HL-60 (cell line): ENCODE results near the gene NUDT17.
"Not testable (repeated sequence)": the region's sequence is repeated elsewhere in the genome, so short reads cannot be mapped to it uniquely, and the experiment has no call there.

Experiments used
- DNase-seq, 2 experiments: peaks; one replicate each; pipeline ENCODE4 v3.0.0-alpha.2; 2010 to 2020; ENCODE audit warnings: low read depth in 1 of 2, low spot score in 1 of 2
- H3K27ac ChIP-seq: fragments of 250-450 bp; sonication (Bioruptor Pico); replicated peaks from 2 replicates; pipeline ENCODE4 v1.5.1; 2020; ENCODE audit warnings: mild to moderate bottlenecking, moderate library complexity
- H3K27me3 ChIP-seq: fragments of 250-450 bp; sonication (Bioruptor Pico); 2 replicates; pipeline ENCODE4 v1.5.1; 2021; ENCODE audit warnings: mild to moderate bottlenecking, moderate library complexity; ENCODE audit not compliant: insufficient read depth, poor library complexity, severe bottlenecking
- H3K4me3 ChIP-seq: replicated peaks from 2 replicates; pipeline ENCODE4 v1.5.1; 2011; ENCODE audit warnings: mild to moderate bottlenecking, control low read depth, low read length; ENCODE audit not compliant: insufficient read depth
- CTCF ChIP-seq: IDR thresholded peaks from one replicate; pipeline ENCODE4 v1.5.1; 2011; ENCODE audit warnings: low read length, control low read depth, inconsistent platforms; ENCODE audit not compliant: insufficient read depth
- GABPA ChIP-seq: IDR thresholded peaks from 2 replicates; pipeline ENCODE4 v1.6.1; 2012; ENCODE audit warnings: low read depth
- POLR2AphosphoS5 ChIP-seq: IDR thresholded peaks from 2 replicates; pipeline ENCODE4 v1.6.1; 2012; ENCODE audit warnings: low read depth
- REST ChIP-seq: IDR thresholded peaks from 2 replicates; pipeline ENCODE4 v1.6.1; 2012; ENCODE audit warnings: low read depth; ENCODE audit not compliant: insufficient replicate concordance
- SPI1 ChIP-seq: IDR thresholded peaks from 2 replicates; pipeline ENCODE4 v1.6.1; 2012; ENCODE audit warnings: low read depth, mild to moderate bottlenecking, borderline replicate concordance

Gene NUDT17

GRCh38 chr1:145828367-145829026 is 16.9 kb upstream of the NUDT17 start:
- no peak for TF ChIP-seq POLR2AphosphoS5
- DNase-seq, result no peak
- Histone ChIP-seq H3K27me3 (no peaks in the 10 kb centered on the region), H3K27ac (no peak overlapping the region), H3K4me3 (no peak overlapping the region)

GRCh38 chr1:145830810-145831209 is 14.6 kb upstream of the NUDT17 start:
- not testable (repeated sequence) for H3K4me3 ChIP-seq, H3K27ac ChIP-seq

GRCh38 chr1:145837656-145838055 is 7.8 kb upstream of the NUDT17 start:
- Histone ChIP-seq H3K27ac (no peak overlapping the region), H3K27me3 (no peaks in the 10 kb centered on the region), H3K4me3 (no peak overlapping the region)
- TF ChIP-seq GABPA, result no peak
- no peak for TF ChIP-seq SPI1
- no peak for TF ChIP-seq REST
- no peak for TF ChIP-seq POLR2AphosphoS5
- no peak for TF ChIP-seq CTCF
- DNase-seq, result no peak

More at GRCh38 chr1:145830810-145831209, 14.6 kb upstream of the NUDT17 start:
- not testable (repeated sequence) for DNase-seq, H3K27me3 ChIP-seq

GRCh38 chr1:145843031-145843430 is 2.4 kb upstream of the NUDT17 start:
- no peaks in the 10 kb centered on the region for H3K27me3 ChIP-seq
- H3K27ac ChIP-seq, result no peak overlapping the region
- DNase-seq, result no peak
- no peak overlapping the region for H3K4me3 ChIP-seq
- TF ChIP-seq CTCF (no peak), GABPA (no peak), SPI1 (no peak)

GRCh38 chr1:145845144-145845513 is 301 bp upstream of the NUDT17 start:
- no peaks in the 10 kb centered on the region for H3K27me3 ChIP-seq
- H3K4me3 ChIP-seq, result peak overlapping the region; percentile 63
- DNase-seq, result peak in 1 of 2 experiments; percentile 46
- H3K27ac ChIP-seq, result peak overlapping the region; percentile 62
- TF ChIP-seq REST (no peak), POLR2AphosphoS5 (peak; percentile 24), SPI1 (peak; percentile 87)
